Glomerular visceral epithelial cell (primary cell): ENCODE data around the gene GRPEL2.
A peak's percentile ranks its signal among the peaks of the same experiment; 100 is the strongest.

Experiments used
- DNase-seq: peaks from one replicate; pipeline ENCODE4 v3.0.0-alpha.2; 2016; ENCODE audit errors: extremely low spot score

Gene GRPEL2

DNA sequence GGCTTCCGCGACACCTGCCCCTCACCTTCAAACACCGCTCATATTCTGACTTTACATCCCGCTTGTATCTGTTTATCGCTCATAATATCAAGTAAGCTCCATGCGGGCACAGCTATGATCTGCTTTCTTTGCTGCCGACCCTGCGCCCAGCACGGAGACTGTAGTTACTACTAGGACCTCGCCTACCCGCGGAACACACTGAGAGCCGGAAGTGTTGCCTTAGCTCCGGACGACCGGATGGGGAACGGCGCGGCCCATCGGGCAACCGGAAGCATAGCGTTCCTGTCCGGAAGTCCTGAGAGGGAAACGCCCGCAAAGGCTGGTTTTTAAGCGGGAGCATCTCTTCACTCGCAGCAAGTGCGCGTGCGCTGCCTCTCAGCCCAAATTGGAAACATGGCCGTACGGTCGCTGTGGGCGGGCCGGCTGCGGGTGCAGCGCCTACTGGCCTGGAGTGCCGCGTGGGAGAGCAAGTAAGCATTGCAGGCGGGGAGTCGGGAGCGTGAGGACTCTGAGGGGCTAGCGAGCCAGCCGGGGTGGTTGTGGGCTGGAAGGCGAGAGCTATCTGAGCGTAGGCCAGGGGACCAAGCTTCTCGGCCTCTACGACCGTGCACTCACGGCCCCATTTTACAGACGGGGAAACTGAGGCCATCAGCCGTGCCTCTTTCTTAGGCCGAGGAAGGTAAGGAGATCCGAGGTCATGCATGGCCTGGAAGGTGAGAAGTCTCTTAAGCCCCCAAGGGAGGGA lies at the start of gene GRPEL2:
Gene GRPEL2 (plus strand): TSS at position 353 of the 745 bp plus-strand sequence. CDS start 41 bp downstream, at position 394.
- DNase-seq, result peak; percentile 98

GRCh38 chr5:149297340-149298025 lies 47.8 kb upstream of the GRPEL2 start:
- DNase-seq, result no peak

DNA sequence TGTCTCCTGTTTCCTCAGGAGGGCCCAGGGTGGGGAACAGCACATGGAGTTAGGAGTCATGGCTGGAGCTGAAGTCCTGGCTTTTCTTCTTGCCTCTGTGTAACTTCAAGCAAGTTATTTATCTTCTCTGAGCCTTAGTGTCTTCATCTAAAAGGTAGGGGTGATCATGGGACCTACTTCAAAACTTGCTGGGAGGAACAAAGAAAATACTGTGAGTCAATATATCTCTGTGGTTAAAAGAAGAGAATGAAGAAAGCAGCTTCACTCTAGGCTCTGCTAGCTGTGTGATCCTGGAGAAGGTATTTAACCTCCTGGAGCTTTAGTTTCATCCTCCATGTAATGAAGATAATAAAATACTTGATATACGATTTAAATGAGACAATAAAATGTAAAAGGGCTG lies 47.1 kb upstream of the GRPEL2 start:
- no peak for DNase-seq

GRCh38 chr5:149298842-149299404 lies 46.4 kb upstream of the GRPEL2 start:
- no peak for DNase-seq

DNA sequence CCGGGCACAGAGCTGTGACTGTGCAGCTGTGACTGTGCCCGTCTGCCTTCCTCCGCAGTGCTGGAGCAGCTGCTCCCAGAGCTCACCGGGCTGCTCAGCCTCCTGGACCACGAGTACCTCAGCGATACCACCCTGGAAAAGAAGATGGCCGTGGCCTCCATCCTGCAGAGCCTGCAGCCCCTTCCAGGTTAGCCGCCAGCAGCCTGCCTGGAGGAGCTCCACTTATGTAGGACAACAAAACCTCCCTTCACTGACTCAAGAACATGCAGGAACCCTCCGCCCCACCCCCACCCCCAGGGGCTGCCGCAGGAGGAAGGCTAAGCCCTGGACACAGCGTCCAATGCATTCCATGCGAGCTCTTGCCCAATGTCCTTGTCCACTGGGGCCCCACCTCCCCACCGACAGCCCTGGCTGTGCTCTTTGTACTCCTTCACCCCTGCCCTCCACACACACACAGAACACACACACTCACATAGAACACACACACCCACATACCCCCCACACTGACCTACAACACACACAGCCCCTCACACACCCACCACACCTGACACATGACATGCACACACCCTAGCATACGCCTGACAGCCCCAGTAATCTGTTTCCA lies 45.7 kb upstream of the GRPEL2 start:
- no peak for DNase-seq

GRCh38 chr5:149300441-149300840 lies 44.9 kb upstream of the GRPEL2 start:
- no peak for DNase-seq

DNA sequence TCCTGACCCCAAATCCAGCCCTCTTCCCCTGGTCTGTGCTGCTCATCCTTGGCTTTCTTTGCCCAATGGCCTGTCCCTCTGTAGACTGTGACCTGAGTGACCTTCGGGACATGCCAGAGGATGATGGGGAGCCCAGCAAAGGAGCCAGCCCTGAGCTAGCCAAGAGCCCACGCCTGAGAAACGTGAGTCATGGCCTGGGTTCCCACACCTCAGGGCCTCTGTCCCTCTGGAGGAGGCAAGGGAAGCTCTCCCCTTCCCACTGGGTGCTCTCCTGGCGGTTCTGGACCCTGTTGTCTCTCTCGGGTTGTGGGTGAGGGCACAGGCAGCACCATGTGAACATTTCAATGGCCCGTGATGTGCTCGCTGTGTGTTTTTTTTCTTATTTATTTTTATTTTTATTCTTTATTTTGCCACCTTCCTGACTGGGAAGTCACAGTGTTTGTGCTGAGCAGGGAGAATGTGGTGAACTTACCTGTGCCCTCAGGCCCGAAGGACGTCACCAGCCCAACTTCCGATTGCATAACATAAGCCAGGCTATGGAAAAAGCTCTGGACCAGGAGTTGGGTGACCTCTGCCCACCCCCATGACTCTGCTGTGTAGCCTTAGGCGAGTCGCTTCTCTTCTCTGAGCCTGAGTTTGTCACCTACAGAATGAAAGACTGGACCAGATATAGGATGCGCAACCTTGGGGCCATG lies 44.1 kb upstream of the GRPEL2 start:
- no peak for DNase-seq

DNA sequence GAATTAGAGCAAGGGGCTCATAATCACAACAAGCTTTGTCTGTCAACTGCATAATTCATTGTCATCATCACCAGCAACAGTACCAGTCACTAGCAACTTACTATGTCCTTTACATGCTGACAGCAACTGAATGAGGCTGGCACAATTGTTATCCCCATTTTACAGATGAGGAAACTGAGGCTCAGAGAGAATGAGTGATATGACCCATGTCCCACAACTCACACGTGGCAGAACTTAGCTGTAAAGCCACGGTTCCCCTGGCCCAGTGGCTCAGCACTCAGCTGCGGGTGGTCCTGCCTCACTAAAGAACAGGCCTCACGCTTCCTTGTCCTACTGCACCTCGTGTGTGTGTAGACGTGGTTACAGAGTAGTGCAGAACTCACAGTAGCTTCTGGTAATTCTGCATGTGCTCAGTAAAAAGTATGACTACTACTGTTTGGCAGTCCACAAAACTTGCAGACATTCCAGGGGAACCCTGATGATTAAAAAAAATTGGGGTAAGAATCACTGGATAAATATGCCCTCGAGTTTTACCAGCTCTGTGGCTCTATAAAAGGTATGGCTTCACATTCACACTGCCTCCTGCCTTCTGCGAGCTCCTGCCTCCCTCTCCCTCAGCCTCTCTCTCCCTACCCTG lies 43.4 kb upstream of the GRPEL2 start:
- no peak for DNase-seq

- DNase-seq, result no peak
These were observed 42.7 kb upstream of the GRPEL2 start for GRCh38 chr5:149302641-149303040.

GRCh38 chr5:149303210-149303609 lies 42.1 kb upstream of the GRPEL2 start:
- DNase-seq, result no peak

GRCh38 chr5:149304195-149305078 lies 40.9 kb upstream of the GRPEL2 start:
- no peak for DNase-seq

DNA sequence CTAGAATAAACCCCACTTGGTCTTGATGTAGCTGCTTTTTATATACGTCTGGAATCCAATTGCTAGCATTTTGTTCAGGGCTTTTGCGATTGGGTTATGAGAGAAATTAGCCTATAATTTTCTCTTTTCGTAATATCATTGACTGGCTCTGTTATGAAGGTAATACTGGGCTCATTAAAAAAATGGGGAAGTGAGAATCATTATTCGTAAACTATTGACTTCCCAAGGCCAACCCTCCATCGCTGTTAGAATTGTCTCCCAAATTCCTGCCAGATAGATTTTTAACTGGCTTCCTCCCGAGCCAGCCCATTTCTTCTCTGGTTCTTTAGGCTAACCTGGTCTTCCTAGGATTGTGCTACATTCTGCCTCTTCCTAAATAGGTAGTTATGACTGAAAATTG lies 35.9 kb upstream of the GRPEL2 start:
- DNase-seq, result no peak

DNA sequence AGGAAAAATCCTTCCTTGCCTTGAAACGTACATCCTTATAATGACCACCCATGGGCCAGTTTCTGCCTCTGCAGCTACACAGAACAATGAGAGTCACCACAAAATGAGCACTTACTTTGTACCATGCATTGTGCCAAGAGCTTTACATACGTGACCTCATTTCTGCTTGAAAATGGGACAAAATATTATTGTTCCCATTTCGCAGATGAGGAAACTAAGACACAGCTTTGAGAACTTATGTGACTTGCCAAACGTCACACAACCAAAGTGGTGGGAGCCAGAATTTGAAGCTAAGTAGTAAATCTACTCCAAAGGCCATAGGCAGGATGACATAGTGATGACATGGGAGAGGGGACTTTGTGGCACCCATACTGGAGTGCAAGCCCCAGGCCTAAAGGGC lies 34.8 kb upstream of the GRPEL2 start:
- no peak for DNase-seq

GRCh38 chr5:149310947-149311658 lies 34.2 kb upstream of the GRPEL2 start:
- peak; percentile 45 for DNase-seq

DNA sequence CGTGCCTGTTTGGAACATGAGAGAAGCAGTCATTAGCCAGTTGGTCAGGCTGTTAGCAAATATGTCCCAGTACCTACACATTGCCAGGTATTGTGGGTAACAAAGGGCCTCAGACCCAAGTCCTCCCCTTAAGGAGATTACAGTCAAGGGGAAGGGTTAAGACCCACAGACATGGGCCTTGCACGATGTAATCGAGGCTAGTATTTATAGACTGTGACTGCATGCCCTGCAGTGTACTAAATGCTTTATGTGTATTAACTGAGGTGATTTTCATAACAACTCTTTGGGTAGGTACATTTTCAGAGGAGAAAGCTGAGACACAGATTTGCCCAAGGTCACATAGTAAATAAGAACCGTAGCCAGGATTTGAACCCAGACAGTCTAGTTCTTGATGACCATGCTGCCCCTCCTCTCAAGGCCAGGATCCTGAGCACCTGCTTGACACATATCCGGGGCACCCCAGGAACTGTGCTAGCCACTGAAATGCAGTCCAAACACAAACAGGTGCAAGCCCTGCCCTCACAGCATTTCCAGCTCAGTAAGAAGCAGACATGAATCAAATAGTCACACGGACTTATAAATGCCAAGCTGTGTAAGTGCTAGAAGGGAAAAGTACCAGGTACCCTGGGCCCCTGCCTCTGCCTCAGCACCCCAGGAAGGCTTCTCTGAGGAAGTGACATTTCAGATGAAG lies 32.0 kb upstream of the GRPEL2 start:
- DNase-seq, result no peak

DNA sequence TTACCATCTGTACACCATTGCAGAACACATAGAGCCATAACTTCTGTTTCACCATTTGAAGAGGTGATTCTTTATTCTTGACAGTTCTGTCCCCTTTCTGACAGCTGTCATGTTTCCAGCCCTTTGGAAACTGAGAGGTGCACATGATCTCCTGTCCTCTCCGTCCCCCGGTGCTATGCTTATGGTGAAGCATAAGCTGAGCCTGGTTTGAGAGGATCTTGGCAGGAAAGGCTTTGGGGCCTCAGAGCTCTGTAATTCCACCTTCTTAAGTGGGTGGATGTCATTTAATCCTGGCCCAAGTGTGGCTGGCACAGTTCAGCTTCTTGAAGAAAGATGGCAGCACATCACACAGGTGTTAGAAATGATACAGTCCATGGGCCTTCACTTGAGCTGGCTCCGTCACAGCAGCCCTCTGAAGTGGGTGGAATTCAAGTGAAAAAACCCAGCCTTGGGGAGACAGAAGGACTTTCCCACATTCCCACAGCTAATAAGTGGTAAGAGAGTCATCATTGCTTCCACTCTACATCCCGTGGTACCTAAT lies 30.7 kb upstream of the GRPEL2 start:
- no peak for DNase-seq

DNA sequence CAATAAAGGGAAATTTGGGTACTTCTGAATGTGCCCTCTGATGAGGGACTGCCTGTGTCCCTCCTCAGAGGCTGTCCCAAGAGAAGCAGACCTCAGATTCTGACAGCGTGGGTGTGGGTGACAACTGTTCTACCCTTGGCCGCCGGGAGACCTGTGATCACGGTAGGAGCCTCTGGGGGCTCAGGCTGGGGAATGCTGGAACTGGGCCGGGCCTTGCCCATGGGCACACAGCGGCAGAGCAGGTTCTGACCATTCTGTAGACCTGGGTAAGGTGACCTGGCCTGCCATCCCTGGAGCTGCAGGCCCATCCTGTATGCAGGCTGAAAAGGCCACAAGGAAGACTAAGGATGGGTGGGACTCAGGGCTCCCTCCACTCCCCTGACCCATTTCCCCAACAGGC lies 29.5 kb upstream of the GRPEL2 start:
- DNase-seq, result no peak

DNA sequence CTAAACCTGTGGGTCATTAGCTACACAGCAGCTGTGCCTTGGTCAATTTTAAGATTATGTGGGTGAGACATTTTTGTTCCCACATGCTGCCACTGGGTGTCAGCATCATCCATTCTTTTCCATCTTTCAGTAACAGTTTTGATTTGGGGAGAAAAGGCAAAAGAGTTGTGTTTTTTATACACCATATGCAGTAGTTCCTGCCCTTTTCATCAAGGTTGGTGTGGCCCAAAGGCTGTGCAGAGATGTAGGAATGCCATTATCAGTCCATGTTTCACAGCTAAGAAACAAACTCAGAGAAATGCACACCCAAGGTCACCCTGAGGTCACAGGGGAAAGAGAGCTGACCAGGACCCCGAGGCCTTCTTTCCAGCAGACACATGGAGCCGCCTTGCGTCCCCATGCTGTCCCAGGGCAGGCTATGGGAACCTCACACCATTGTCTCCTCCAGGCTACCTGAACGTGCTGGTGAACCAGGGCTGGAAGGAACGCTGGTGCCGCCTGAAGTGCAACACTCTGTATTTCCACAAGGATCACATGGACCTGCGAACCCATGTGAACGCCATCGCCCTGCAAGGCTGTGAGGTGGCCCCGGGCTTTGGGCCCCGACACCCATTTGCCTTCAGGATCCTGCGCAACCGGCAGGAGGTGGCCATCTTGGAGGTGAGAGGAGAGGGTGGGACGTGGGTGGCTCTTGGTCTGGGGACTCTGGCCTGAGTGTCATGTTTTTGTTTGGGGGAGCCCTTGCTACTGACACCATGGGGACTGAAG lies 27.8 kb upstream of the GRPEL2 start:
- peak; percentile 52 for DNase-seq
